Muscle of back (tissue), 11 donors: Measurements from ENCODE around the gene PDIA6. TPM values are rescaled to one million over a fixed set of nuclear protein-coding genes. Genes with fewer than 3 reads are reported as not detected.
"Not testable (repeated sequence)": the region's sequence is repeated elsewhere in the genome, so short reads cannot be mapped to it uniquely, and the experiment has no call there.

Experiments used
- DNase-seq, 3 donors: peaks; one replicate each; pipeline versions ENCODE4 v3.0.0 to v3.0.0-alpha.2; 2013
- polyA plus RNA-seq, 10 donors: library from polyadenylated mRNA; unstranded; fragments of 120-200 nt; gene quantifications; one replicate each; pipeline ENCODE4 v1.2.1, GENCODE V29; 2013; ENCODE audit not compliant: insufficient read length in 10 of 10

Gene PDIA6
- polyA plus RNA-seq, 10 donors, result 123 to 213 (median 143) TPM

GRCh38 chr2:10814142-10814541 is 1.6 kb upstream of the PDIA6 start:
- DNase-seq, result no peak

- DNase-seq, result not testable (repeated sequence)
These were observed 866 bp upstream of the PDIA6 start for GRCh38 chr2:10813163-10814138.

GRCh38 chr2:10811517-10811916 is 1.1 kb downstream of the PDIA6 start:
- no peak for DNase-seq

GRCh38 chr2:10810202-10811161 is 2.1 kb downstream of the PDIA6 start:
- DNase-seq, result no peak

GRCh38 chr2:10806543-10806942 is 6.0 kb downstream of the PDIA6 start:
- DNase-seq, result no peak

- DNase-seq, result not testable (repeated sequence)
These were observed 6.6 kb downstream of the PDIA6 start for GRCh38 chr2:10805990-10806389.

- DNase-seq, result no peak
These were observed 9.9 kb downstream of the PDIA6 start for GRCh38 chr2:10802657-10803056.

- no peak for DNase-seq
These were observed 12.4 kb downstream of the PDIA6 start for GRCh38 chr2:10800163-10800562.

- DNase-seq, result no peak
These were observed 13.8 kb downstream of the PDIA6 start for GRCh38 chr2:10798783-10799182.

GRCh38 chr2:10796703-10797102 is 15.9 kb downstream of the PDIA6 start:
- DNase-seq, result no peak

- DNase-seq, result no peak
These were observed 17.0 kb downstream of the PDIA6 start for GRCh38 chr2:10795508-10796046.

- DNase-seq, result no peak
These were observed 17.7 kb downstream of the PDIA6 start for GRCh38 chr2:10794876-10795275.

- no peak for DNase-seq
These were observed 18.8 kb downstream of the PDIA6 start for GRCh38 chr2:10793816-10794215.

- no peak for DNase-seq
These were observed 19.8 kb downstream of the PDIA6 start for GRCh38 chr2:10792660-10793400.

- DNase-seq, result no peak
These were observed 20.5 kb downstream of the PDIA6 start for GRCh38 chr2:10792001-10792634.

GRCh38 chr2:10790228-10790973 is 22.2 kb downstream of the PDIA6 start:
- no peak for DNase-seq

GRCh38 chr2:10788855-10789254 is 23.7 kb downstream of the PDIA6 start:
- DNase-seq, result no peak

GRCh38 chr2:10787176-10787968 is 25.2 kb downstream of the PDIA6 start:
- no peak for DNase-seq
